HL-60 (cell line): ENCODE measurements around the gene CCDC126.
"Not testable (repeated sequence)": the region's sequence is repeated elsewhere in the genome, so short reads cannot be mapped to it uniquely, and the experiment has no call there.

Experiments
- DNase-seq, 2 experiments: peaks; one replicate each; pipeline ENCODE4 v3.0.0-alpha.2; 2010 to 2020; ENCODE audit warnings: low read depth in 1 of 2, low spot score in 1 of 2
- H3K27ac ChIP-seq: fragments of 250-450 bp; sonication (Bioruptor Pico); replicated peaks from 2 replicates; pipeline ENCODE4 v1.5.1; 2020; ENCODE audit warnings: mild to moderate bottlenecking, moderate library complexity
- H3K27me3 ChIP-seq: fragments of 250-450 bp; sonication (Bioruptor Pico); 2 replicates; pipeline ENCODE4 v1.5.1; 2021; ENCODE audit warnings: mild to moderate bottlenecking, moderate library complexity; ENCODE audit not compliant: insufficient read depth, poor library complexity, severe bottlenecking
- H3K4me3 ChIP-seq: replicated peaks from 2 replicates; pipeline ENCODE4 v1.5.1; 2011; ENCODE audit warnings: mild to moderate bottlenecking, control low read depth, low read length; ENCODE audit not compliant: insufficient read depth
- CTCF ChIP-seq: IDR thresholded peaks from one replicate; pipeline ENCODE4 v1.5.1; 2011; ENCODE audit warnings: low read length, control low read depth, inconsistent platforms; ENCODE audit not compliant: insufficient read depth
- GABPA ChIP-seq: IDR thresholded peaks from 2 replicates; pipeline ENCODE4 v1.6.1; 2012; ENCODE audit warnings: low read depth
- POLR2AphosphoS5 ChIP-seq: IDR thresholded peaks from 2 replicates; pipeline ENCODE4 v1.6.1; 2012; ENCODE audit warnings: low read depth
- REST ChIP-seq: IDR thresholded peaks from 2 replicates; pipeline ENCODE4 v1.6.1; 2012; ENCODE audit warnings: low read depth; ENCODE audit not compliant: insufficient replicate concordance
- SPI1 ChIP-seq: IDR thresholded peaks from 2 replicates; pipeline ENCODE4 v1.6.1; 2012; ENCODE audit warnings: low read depth, mild to moderate bottlenecking, borderline replicate concordance

The CCDC126 gene

GRCh38 chr7:23680414-23681405, 83.5 kb downstream of the CCDC126 start:
- Histone ChIP-seq H3K27me3 (peaks cover 5% of the 10 kb centered on the region), H3K27ac (no peak overlapping the region), H3K4me3 (no peak overlapping the region; the same call in 1 of the 2 replicates)
- TF ChIP-seq REST = no peak
- no peak for DNase-seq

- not testable (repeated sequence) for H3K27me3 ChIP-seq, H3K4me3 ChIP-seq, H3K27ac ChIP-seq, DNase-seq
Observed at GRCh38 chr7:23684041-23684440, 86.9 kb downstream of the CCDC126 start.

GRCh38 chr7:23685731-23686130, 88.5 kb downstream of the CCDC126 start:
- Histone ChIP-seq H3K27me3 (no peaks in the 10 kb centered on the region), H3K27ac (no peak overlapping the region), H3K4me3 (no peak overlapping the region)
- no peak for DNase-seq
- TF ChIP-seq POLR2AphosphoS5 (no peak), CTCF (no peak), SPI1 (no peak), GABPA (no peak)

- Histone ChIP-seq H3K4me3 (no peak overlapping the region), H3K27ac (no peak overlapping the region), H3K27me3 (no peaks in the 10 kb centered on the region)
- DNase-seq = no peak
- TF ChIP-seq REST = no peak
- no peak for TF ChIP-seq CTCF
- no peak for TF ChIP-seq POLR2AphosphoS5
- TF ChIP-seq SPI1 = no peak
- no peak for TF ChIP-seq GABPA
Observed at GRCh38 chr7:23687011-23687410, 89.8 kb downstream of the CCDC126 start.

GRCh38 chr7:23689165-23689564, 92.0 kb downstream of the CCDC126 start:
- Histone ChIP-seq H3K27me3 (no peaks in the 10 kb centered on the region), H3K4me3 (no peak overlapping the region), H3K27ac (no peak overlapping the region)
- no peak for DNase-seq
- TF ChIP-seq GABPA = no peak
- TF ChIP-seq CTCF = no peak
- no peak for TF ChIP-seq REST
